ENCODE data around the gene CARD9.

Gene CARD9

GRCh38 chr9:136395345-136396218 lies 22.1 kb upstream of the CARD9 start:
- Histone ChIP-seq H3K4me3 (replicated peaks; ENCODE audit: low read depth, low read length) (no peak overlapping the region), H3K36me3 (ENCODE audit: control insufficient read depth, insufficient read depth, low read length) (peaks cover 51% of the 10 kb centered on the region), H3K27me3 (replicated peaks; ENCODE audit: control insufficient read depth, insufficient read depth, low read length) (no peaks in the 10 kb centered on the region)
- no peak for DNase-seq (ENCODE audit: extremely low read depth, insufficient read length)
- no peak for TF ChIP-seq CTCF (IDR thresholded peaks at IDR 0.05; ENCODE audit: insufficient read depth, low read length, poor library complexity, severe bottlenecking)

- H3K36me3 ChIP-seq (ENCODE audit: control insufficient read depth, insufficient read depth, low read length), result peaks cover 51% of the 10 kb centered on the region
- no peak for DNase-seq (ENCODE audit: extremely low read depth, insufficient read length)
- no peak for TF ChIP-seq CTCF (IDR thresholded peaks at IDR 0.05; ENCODE audit: insufficient read depth, low read length, poor library complexity, severe bottlenecking)
Observed at GRCh38 chr9:136395020-136395340, 21.5 kb upstream of the CARD9 start.

GRCh38 chr9:136394312-136395019 lies 21.0 kb upstream of the CARD9 start:
- Histone ChIP-seq H3K4me3 (replicated peaks; ENCODE audit: low read depth, low read length) (no peak overlapping the region), H3K36me3 (ENCODE audit: control insufficient read depth, insufficient read depth, low read length) (peaks cover 52% of the 10 kb centered on the region), H3K27me3 (replicated peaks; ENCODE audit: control insufficient read depth, insufficient read depth, low read length) (no peaks in the 10 kb centered on the region)
- DNase-seq (ENCODE audit: extremely low read depth, insufficient read length), result no peak
- TF ChIP-seq CTCF (IDR thresholded peaks at IDR 0.05; ENCODE audit: insufficient read depth, low read length, poor library complexity, severe bottlenecking), result no peak

More at GRCh38 chr9:136395020-136395340, 21.5 kb upstream of the CARD9 start:
- H3K4me3 ChIP-seq (replicated peaks; ENCODE audit: low read depth, low read length), result no peak overlapping the region
- no peaks in the 10 kb centered on the region for H3K27me3 ChIP-seq (replicated peaks; ENCODE audit: control insufficient read depth, insufficient read depth, low read length)

- no peaks in the 10 kb centered on the region for H3K27me3 ChIP-seq (replicated peaks; ENCODE audit: control insufficient read depth, insufficient read depth, low read length)
- no peak for DNase-seq (ENCODE audit: extremely low read depth, insufficient read length)
- H3K36me3 ChIP-seq (ENCODE audit: control insufficient read depth, insufficient read depth, low read length), result peaks cover 59% of the 10 kb centered on the region
- TF ChIP-seq CTCF (IDR thresholded peaks at IDR 0.05; ENCODE audit: insufficient read depth, low read length, poor library complexity, severe bottlenecking), result no peak
- H3K4me3 ChIP-seq (replicated peaks; ENCODE audit: low read depth, low read length), result no peak overlapping the region
Observed at GRCh38 chr9:136393531-136393930, 20.1 kb upstream of the CARD9 start.

GRCh38 chr9:136392538-136393449 lies 19.3 kb upstream of the CARD9 start:
- H3K36me3 ChIP-seq (ENCODE audit: control insufficient read depth, insufficient read depth, low read length), result peaks cover 59% of the 10 kb centered on the region
- no peak for TF ChIP-seq CTCF (IDR thresholded peaks at IDR 0.05; ENCODE audit: insufficient read depth, low read length, poor library complexity, severe bottlenecking)
- no peak overlapping the region for H3K4me3 ChIP-seq (replicated peaks; ENCODE audit: low read depth, low read length)
- DNase-seq (ENCODE audit: extremely low read depth, insufficient read length), result no peak
- H3K27me3 ChIP-seq (replicated peaks; ENCODE audit: control insufficient read depth, insufficient read depth, low read length), result no peaks in the 10 kb centered on the region
